Body of pancreas (tissue), 4 donors: ENCODE measurements around the gene TOMM5.

ENCODE experiments used
- CTCF ChIP-seq, 7 experiments: fragments of 450-650 bp in 4 of 7; fragments of 200-600 bp in 3 of 7; sonication (generic) in 3 of 7; IDR thresholded peaks; one replicate each; pipeline ENCODE4 v1.5.1; 2016 to 2019; ENCODE audit warnings: antibody characterized with exemption in 7 of 7
- POLR2A ChIP-seq, 3 donors: fragments of 450-650 bp; IDR thresholded peaks; one replicate each; pipeline ENCODE4 v1.6.1; 2016; ENCODE audit warnings: antibody characterized with exemption in 3 of 3, mild to moderate bottlenecking in 2 of 3

GRCh38 chr9:37549527-37549926 lies 42.9 kb downstream of the TOMM5 start:
- TF ChIP-seq CTCF (IDR thresholded peaks at IDR 0.05) (no peak), POLR2A (IDR thresholded peaks at IDR 0.05) (no peak)
